Fibroblast of skin of left quadriceps (primary cell): ENCODE results near the gene CRYBA2.

Source experiments
- DNase-seq, 2 experiments: peaks; one replicate each; pipeline ENCODE4 v3.0.0-alpha.2; 2013; ENCODE audit warnings: low read depth in 2 of 2

CRYBA2 gene

DNA sequence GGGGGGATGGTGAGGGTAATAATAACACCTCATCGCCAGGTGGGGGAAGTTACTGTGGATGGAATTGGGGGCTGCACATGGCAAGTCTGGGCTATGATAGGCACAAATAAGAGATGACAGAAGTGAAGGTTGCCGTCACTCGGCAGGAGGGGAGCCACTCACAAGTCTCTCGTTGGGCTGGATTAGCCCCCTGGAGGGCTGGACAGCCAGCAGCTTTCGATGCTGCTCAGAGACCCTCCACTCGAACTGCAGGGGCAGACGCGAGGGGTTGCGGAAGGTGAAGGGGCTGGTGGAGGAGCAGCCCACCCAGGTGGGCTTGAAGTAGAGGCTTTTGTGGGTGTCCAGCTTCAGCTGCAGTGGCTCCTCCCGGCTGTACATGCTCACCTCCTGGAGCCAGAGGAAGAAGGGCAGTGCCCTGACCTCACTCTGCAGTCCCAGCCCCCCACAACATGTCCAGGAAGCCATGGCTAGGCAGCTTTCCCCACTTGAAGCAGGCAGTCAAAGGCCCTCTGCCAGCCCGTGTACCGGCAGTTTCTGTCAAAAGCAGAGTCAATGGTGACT, 29.9 kb upstream of the CRYBA2 start:
- no peak for DNase-seq

- no peak for DNase-seq
Measured at GRCh38 chr2:219022616-219023015, 29.4 kb upstream of the CRYBA2 start.

DNA sequence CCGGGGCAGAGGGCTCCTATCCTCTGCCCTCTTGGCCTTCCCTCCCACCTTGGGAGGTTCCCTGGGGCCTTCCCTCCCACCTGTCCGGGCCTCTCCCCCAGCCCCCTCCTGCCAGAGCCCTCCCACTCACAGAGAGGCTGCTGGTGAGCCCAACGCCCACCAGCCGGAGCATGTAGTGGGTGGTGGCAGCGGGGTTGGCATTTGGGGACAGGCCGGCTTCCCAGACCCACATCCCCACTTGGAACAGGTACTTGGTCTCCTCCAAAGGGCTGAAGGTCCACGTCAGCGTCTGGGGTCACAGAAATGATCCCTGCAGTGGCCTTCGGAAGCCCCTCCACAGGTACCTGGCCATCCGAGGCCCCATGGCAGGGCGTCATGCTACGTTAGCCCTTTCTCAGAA, 28.8 kb upstream of the CRYBA2 start:
- DNase-seq = no peak

DNA sequence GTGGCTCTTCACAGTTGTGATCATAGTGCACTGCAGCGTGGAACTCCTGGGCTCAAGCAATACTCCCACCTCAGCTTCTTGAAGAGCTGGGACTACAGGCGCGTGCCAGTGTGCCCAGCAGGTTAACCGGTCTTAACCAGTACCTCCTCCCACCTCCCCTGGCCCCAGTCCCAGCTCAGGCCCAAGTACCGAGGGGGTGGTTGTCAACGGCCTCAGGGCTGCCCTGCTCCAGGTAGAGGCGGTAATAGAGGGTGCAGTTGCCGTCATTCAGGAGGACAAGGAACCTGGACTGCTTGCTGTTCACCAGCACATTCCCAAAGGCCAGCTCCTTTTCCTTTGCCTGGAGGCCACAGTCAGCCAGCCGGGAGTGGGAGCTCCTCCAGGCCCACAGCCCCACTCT, 28.4 kb upstream of the CRYBA2 start:
- no peak for DNase-seq

DNA sequence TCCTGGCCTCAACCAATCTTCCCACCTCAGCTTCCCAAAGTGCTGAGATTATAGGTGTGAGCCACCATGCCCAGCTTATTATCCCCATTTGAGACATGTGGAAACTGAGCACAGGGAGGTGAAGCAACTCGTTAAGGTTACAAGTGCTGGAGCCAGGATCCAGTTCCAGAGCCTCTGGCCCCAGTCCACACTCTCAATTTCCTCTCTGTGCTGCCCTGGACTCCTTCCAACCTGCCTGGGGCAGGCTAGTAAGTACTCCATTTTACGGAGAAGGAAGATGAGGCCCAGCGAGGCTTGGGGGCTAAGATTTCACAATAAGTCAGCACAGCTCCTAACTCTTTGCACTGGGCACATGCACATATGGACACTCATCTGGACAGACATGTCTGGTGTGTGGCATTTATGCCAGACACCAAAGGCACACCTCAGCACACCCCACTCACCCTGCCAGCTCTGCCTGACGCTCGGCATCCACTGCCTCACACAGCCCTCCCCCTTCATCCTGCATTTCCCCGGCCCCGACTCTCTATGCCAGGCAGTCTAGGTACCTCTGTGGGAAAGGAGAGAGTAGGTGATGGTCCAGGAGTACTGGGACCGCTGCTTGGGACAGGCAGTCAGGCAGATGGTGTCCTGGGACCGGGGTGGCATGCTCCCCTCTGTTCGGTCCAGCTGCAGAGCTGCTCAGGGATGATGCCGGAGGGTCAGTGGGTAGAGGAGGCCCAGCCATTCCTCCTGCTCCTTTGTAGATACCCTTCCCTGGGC, 27.6 kb upstream of the CRYBA2 start:
- DNase-seq = no peak

- no peak for DNase-seq
Measured at GRCh38 chr2:219019436-219019835, 26.2 kb upstream of the CRYBA2 start.

GRCh38 chr2:219018726-219019125, 25.5 kb upstream of the CRYBA2 start:
- DNase-seq = no peak

- no peak for DNase-seq
Measured at GRCh38 chr2:219018286-219018685, 25.1 kb upstream of the CRYBA2 start.

GRCh38 chr2:219017201-219017931, 24.1 kb upstream of the CRYBA2 start:
- DNase-seq = no peak

- DNase-seq = no peak
Measured at GRCh38 chr2:219016721-219017120, 23.5 kb upstream of the CRYBA2 start.

DNA sequence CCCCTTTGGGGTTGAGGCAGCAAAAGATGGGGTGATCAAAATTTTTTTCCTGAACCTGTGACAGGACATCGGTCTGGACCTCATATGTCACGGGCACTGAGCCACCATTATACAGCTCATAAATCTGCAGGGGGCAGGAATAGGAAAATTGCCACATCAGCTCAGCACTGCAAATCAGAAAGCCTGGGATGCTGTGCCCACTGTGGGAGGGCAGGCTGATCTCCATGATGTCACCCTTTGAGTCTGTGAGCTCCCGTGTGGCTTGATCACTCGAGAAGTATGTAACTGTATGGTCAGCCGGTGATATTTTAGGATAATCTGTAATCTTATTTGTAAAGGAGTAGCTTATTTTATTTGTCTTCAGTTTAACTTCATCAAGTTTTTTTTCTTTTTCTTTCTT, 17.7 kb upstream of the CRYBA2 start:
- DNase-seq = no peak

- DNase-seq = no peak
Measured at GRCh38 chr2:219010162-219010756, 17.0 kb upstream of the CRYBA2 start.

- no peak for DNase-seq
Measured at GRCh38 chr2:219009294-219009693, 16.1 kb upstream of the CRYBA2 start.

- DNase-seq = no peak
Measured at GRCh38 chr2:219003979-219004378, 10.8 kb upstream of the CRYBA2 start.

DNA sequence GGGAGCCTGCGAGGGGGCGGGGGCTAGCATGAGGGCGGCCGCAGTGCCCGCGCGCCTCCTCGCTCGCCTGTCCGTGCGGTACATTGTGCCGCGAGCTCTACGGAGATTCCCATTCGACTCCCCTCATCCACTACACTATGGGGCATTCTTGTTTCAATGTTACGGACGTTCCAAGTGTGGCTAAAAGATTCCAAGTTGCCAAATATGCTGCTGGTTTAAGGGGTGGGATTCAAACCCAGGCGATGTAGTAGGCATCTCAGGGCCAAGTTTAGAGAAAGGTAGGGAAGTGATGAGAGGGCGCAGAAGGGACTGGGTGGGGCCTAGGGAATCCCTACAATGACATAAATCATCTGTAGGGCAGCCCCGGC, 10.0 kb upstream of the CRYBA2 start:
- no peak for DNase-seq

DNA sequence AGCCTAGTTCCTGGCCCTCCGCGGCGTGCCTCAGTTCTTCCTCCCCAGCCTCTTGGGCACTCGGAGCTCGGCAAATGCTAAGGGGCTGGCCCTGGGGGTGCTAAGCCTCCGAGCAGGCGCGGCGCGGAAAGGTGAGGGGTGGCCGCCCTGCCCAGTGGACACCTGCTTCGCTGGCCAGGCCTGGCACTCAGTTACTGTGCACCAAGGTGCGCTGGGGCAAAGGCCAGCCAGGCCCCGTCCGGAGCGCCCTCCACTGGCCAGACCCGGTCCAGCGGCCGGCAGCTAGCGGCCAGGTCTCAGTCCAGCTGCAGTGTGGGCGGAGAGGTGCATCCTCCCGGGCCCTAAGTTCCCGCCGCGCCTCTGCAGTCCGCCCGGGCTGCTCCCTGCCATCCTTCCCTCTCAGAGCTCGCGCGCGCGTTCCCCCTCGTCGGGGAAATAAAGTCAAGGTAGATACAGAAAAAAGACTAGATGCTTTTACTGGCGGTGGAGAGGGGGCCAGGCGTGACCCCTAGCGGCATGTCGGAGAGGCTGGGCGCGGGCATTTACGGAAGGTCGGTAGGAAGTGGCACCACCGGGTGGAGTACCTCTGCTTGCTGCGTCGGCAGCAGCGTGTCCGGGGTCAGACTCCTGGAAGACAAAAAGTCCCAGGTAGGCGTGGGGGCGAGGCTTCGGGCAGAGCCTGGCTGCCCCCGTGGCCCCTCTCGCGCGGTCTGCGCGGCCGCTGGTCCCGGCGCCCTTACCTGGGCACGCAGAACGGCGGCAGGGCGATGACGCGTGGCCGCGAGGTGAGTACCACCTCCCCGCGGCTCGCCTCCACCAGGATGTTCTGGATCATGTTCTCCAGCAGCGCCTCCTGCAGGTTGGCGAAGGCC, 9.4 kb upstream of the CRYBA2 start:
- DNase-seq = no peak

- no peak for DNase-seq
Measured at GRCh38 chr2:219001577-219002394, 8.6 kb upstream of the CRYBA2 start.

- no peak for DNase-seq
Measured at GRCh38 chr2:219001100-219001576, 7.9 kb upstream of the CRYBA2 start.

- DNase-seq = no peak
Measured at GRCh38 chr2:219000569-219000960, 7.3 kb upstream of the CRYBA2 start.

- DNase-seq = no peak
Measured at GRCh38 chr2:218999881-219000568, 6.8 kb upstream of the CRYBA2 start.
